Natural killer cell (primary cell): Measurements from ENCODE around the gene SGCD. TPM values are rescaled to one million over a fixed set of nuclear protein-coding genes. Genes with fewer than 3 reads are reported as not detected.

Source experiments
- ATAC-seq, 3 donors: fragments of 150-1000 bp in 2 of 3; fragments of 200-7000 bp in 1 of 3; cut with Tn5 transposase; 1 replicate in 1 of 3; 2 replicates in 2 of 3; pipeline ENCODE4 v1.10.0; 2021; ENCODE audit warnings: mild to moderate bottlenecking in 2 of 3, moderate library complexity in 2 of 3
- DNase-seq, 2 donors: peaks; one replicate each; pipeline versions ENCODE4 v3.0.0 to v3.0.0-alpha.2; 2013 to 2021; ENCODE audit warnings: mixed read lengths in 1 of 2
- H3K27ac ChIP-seq: one replicate; pipeline ENCODE4 v1.5.1; 2013; ENCODE audit warnings: mild to moderate bottlenecking, low read length
- H3K27me3 ChIP-seq: one replicate; pipeline ENCODE4 v1.6.1; 2013; ENCODE audit warnings: low read length; ENCODE audit not compliant: control insufficient read depth, insufficient read depth
- H3K36me3 ChIP-seq: one replicate; pipeline ENCODE4 v1.6.1; 2013; ENCODE audit warnings: low read length; ENCODE audit not compliant: control insufficient read depth, insufficient read depth
- H3K4me1 ChIP-seq: one replicate; pipeline ENCODE4 v1.6.1; 2013; ENCODE audit warnings: low read length; ENCODE audit not compliant: control insufficient read depth, insufficient read depth
- H3K4me3 ChIP-seq: one replicate; pipeline ENCODE4 v1.5.1; 2013; ENCODE audit warnings: low read length
- H3K9me3 ChIP-seq: one replicate; pipeline ENCODE4 v1.6.1; 2013; ENCODE audit warnings: low read length; ENCODE audit not compliant: control insufficient read depth, insufficient read depth
- H3K27ac Mint-ChIP-seq, 2 donors: one replicate each; pipeline ENCODE4 v1.8.0; 2022; ENCODE audit warnings: mild to moderate bottlenecking in 2 of 2, mixed read lengths in 2 of 2, moderate library complexity in 1 of 2
- H3K27me3 Mint-ChIP-seq, 2 donors: one replicate each; pipeline ENCODE4 v1.8.0; 2022; ENCODE audit warnings: low read depth in 2 of 2, mixed read lengths in 2 of 2
- H3K36me3 Mint-ChIP-seq: one replicate; pipeline ENCODE4 v1.8.0; 2022; ENCODE audit warnings: mixed read lengths
- H3K4me1 Mint-ChIP-seq, 2 donors: one replicate each; pipeline ENCODE4 v1.8.0; 2022; ENCODE audit warnings: mixed read lengths in 2 of 2
- H3K4me3 Mint-ChIP-seq: one replicate; pipeline ENCODE4 v1.8.0; 2022; ENCODE audit warnings: mild to moderate bottlenecking, moderate library complexity, mixed read lengths
- H3K9me3 Mint-ChIP-seq, 2 donors: one replicate each; pipeline ENCODE4 v1.8.0; 2022; ENCODE audit warnings: mixed read lengths in 2 of 2
- WGBS: methylation state at CpG from one replicate; pipeline ENCODE4 v1.1.7; 2013; ENCODE audit warnings: missing lambda C conversion rate; ENCODE audit not compliant: insufficient coverage; 5-methylcytosine and 5-hydroxymethylcytosine counted together
- intact Hi-C: fragments of 100-400 bp; cut with micrococcal nuclease; formaldehyde crosslinking; loops from one replicate; pipeline ENCODE4 v1.14.2; 2022
- total RNA-seq, 4 donors: library from RNA; stranded (reverse); fragments of 120-200 nt in 1 of 4; gene quantifications; one replicate each; pipeline versions ENCODE4 v1.2.3 to v1.2.4, GENCODE V29; 2013 to 2022
- TF ChIP-seq, protein P1 (sequence below): fragments of 200-600 bp; IDR thresholded peaks from one replicate; pipeline ENCODE4 v1.8.0; 2022; ENCODE audit warnings: antibody characterized with exemption

Gene SGCD
- total RNA-seq, 3 donors from 2014 or later (not counting 1 experiment from before 2014, with no cell fraction given): 0.32 to 2.0 (median 1.4) TPM

DNA sequence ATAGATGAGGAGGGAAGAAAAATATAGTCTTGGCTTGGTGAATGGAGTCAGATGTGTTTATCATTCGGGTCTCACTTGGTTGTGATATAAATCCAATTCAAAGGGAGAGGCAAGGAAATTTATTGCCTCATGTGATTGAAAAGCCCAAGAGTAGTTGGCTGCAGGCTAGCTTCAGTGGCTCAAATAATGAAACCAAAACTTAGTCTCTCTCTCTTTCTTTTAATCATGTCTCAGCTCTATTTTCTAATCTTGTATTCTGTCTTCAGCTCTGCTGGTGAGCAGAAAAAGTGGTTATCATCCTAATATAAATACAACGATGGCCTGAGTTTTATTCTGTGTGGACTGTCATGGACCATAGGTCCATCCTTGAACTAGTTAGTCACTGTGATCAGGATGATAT lies 288.9 kb downstream of the SGCD start:
- Mint-ChIP-seq H3K27me3 (peaks cover 7 to 15% of the 10 kb centered on the region in 2 donors), H3K27ac (no peak overlapping the region), H3K36me3 (peaks cover 11% of the 10 kb centered on the region), H3K9me3 (peaks cover 4 to 8% of the 10 kb centered on the region in 2 donors), H3K4me3 (no peak overlapping the region), H3K4me1 (no peaks in the 10 kb centered on the region)
- H3K27ac ChIP-seq: no peak overlapping the region
- H3K27me3 ChIP-seq: no peaks in the 10 kb centered on the region
- DNase-seq: no peak
- no peaks in the 10 kb centered on the region for H3K4me1 ChIP-seq
- intact Hi-C loops: no loop called here
- no peaks in the 10 kb centered on the region for H3K36me3 ChIP-seq
- H3K4me3 ChIP-seq: no peak overlapping the region
- TF ChIP-seq, protein P1, sequence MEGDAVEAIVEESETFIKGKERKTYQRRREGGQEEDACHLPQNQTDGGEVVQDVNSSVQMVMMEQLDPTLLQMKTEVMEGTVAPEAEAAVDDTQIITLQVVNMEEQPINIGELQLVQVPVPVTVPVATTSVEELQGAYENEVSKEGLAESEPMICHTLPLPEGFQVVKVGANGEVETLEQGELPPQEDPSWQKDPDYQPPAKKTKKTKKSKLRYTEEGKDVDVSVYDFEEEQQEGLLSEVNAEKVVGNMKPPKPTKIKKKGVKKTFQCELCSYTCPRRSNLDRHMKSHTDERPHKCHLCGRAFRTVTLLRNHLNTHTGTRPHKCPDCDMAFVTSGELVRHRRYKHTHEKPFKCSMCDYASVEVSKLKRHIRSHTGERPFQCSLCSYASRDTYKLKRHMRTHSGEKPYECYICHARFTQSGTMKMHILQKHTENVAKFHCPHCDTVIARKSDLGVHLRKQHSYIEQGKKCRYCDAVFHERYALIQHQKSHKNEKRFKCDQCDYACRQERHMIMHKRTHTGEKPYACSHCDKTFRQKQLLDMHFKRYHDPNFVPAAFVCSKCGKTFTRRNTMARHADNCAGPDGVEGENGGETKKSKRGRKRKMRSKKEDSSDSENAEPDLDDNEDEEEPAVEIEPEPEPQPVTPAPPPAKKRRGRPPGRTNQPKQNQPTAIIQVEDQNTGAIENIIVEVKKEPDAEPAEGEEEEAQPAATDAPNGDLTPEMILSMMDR: no peak
- WGBS: 82% methylated on average over 2 of the region's 2 CpGs
- H3K9me3 ChIP-seq: peaks cover 7% of the 10 kb centered on the region
- no peak for ATAC-seq

DNA sequence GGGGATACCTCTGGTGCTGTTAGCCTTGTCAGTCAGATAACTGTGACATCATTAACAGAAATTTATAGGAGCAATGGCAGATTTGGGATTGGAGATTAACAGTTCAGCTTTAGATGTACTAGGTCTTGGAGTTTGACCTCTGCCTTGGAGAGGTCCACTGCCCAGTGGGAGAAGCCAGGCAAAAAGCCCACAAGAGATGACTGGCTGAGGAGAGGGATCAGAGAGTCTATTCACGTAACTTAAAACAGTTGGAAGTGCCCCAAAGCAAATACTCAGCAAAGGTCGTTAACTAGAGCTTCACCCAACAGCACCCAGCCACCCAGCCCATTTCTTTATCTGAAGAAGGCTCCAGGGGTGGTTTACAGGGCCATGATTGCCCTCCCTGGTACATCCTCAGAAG lies 290.5 kb downstream of the SGCD start:
- no peaks in the 10 kb centered on the region for H3K4me1 ChIP-seq
- peaks cover 3% of the 10 kb centered on the region for H3K9me3 ChIP-seq
- no peaks in the 10 kb centered on the region for H3K27me3 ChIP-seq
- DNase-seq (no peak), ATAC-seq (no peak)
- no peak overlapping the region for H3K27ac Mint-ChIP-seq
- WGBS: 69% methylated on average over 2 of the region's 2 CpGs
- TF ChIP-seq, protein P1: no peak
- H3K9me3 Mint-ChIP-seq: no peaks in the 10 kb centered on the region
- no peaks in the 10 kb centered on the region for H3K36me3 Mint-ChIP-seq
- no peak overlapping the region for H3K27ac ChIP-seq
- no peak overlapping the region for H3K4me3 Mint-ChIP-seq
- peaks cover 14% of the 10 kb centered on the region in 2 donors for H3K27me3 Mint-ChIP-seq
- intact Hi-C loops: no loop called here
- no peaks in the 10 kb centered on the region for H3K36me3 ChIP-seq
- H3K4me3 ChIP-seq: no peak overlapping the region
- H3K4me1 Mint-ChIP-seq: no peaks in the 10 kb centered on the region

DNA sequence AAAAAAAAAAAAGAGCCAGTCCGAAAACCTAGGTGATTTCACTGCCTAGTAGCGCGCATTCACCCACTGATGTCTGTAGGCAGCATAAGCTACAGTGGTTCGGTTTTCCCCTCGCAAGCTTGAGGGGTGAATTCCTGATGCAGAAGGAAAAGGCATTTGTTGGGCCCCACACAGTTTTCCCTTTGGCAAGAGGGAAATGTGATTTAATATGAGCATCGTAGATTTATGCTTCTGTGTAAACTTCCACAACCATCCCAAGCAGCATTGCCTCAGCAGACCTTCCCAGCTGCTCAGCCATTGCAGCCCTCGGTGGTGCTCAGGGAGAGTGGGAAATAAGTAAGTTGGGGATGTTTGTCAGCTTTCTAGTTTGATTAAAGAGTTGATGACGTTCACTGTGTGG lies 291.6 kb downstream of the SGCD start:
- Histone ChIP-seq H3K9me3 (no peaks in the 10 kb centered on the region), H3K4me1 (no peaks in the 10 kb centered on the region), H3K27me3 (no peaks in the 10 kb centered on the region), H3K27ac (no peak overlapping the region), H3K4me3 (no peak overlapping the region), H3K36me3 (no peaks in the 10 kb centered on the region)
- ATAC-seq (no peak), DNase-seq (no peak)
- Mint-ChIP-seq H3K9me3 (no peaks in the 10 kb centered on the region), H3K36me3 (no peaks in the 10 kb centered on the region), H3K27me3 (peaks cover 14% of the 10 kb centered on the region in 2 donors), H3K4me3 (no peak overlapping the region), H3K27ac (no peak overlapping the region), H3K4me1 (no peaks in the 10 kb centered on the region)
- intact Hi-C loops: no loop called here
- TF ChIP-seq, protein P1: no peak
- 90% methylated on average over 7 of the region's 8 CpGs for WGBS

DNA sequence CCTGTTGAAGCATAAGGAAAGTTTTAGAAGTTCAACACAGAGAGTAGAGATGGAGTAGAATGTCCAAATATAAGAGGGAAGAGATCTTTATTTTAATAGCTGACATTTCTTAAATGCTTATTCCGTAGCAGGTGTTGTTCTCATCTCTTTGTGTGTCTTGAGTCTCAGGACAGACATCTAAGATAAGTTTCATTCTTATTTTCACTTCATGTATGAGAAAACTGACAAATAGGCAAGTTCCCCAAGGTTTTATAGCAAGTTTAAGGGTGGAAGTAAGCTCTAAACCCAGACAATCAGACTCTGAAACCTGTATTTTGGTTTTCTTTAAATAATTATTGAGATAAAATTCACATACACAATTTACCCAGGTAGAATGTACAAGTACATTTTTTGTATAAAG lies 294.8 kb downstream of the SGCD start:
- TF ChIP-seq, protein P1: no peak
- no peaks in the 10 kb centered on the region for H3K36me3 ChIP-seq
- WGBS: 100% methylated on average over 1 of the region's 1 CpG

More for the DNA sequence above, 294.8 kb downstream of the SGCD start:
- intact Hi-C loops: no loop called here
- Mint-ChIP-seq H3K27ac (no peak overlapping the region), H3K4me3 (no peak overlapping the region), H3K9me3 (no peaks in the 10 kb centered on the region), H3K36me3 (no peaks in the 10 kb centered on the region), H3K4me1 (no peaks in the 10 kb centered on the region), H3K27me3 (peaks cover 9 to 21% of the 10 kb centered on the region in 2 donors)
- DNase-seq: no peak
- no peaks in the 10 kb centered on the region for H3K4me1 ChIP-seq
- no peaks in the 10 kb centered on the region for H3K9me3 ChIP-seq
- no peak overlapping the region for H3K4me3 ChIP-seq
- ATAC-seq: no peak
- H3K27me3 ChIP-seq: no peaks in the 10 kb centered on the region
- no peak overlapping the region for H3K27ac ChIP-seq
